ENCODE data around the gene ERP29.
"Not testable (repeated sequence)": the region's sequence is repeated elsewhere in the genome, so short reads cannot be mapped to it uniquely, and the experiment has no call there.

ERP29 gene

GRCh38 chr12:112035219-112035785, 22.1 kb downstream of the ERP29 start:
- DNase-seq (ENCODE audit: low read depth in 3 of 3), result no peak

DNA sequence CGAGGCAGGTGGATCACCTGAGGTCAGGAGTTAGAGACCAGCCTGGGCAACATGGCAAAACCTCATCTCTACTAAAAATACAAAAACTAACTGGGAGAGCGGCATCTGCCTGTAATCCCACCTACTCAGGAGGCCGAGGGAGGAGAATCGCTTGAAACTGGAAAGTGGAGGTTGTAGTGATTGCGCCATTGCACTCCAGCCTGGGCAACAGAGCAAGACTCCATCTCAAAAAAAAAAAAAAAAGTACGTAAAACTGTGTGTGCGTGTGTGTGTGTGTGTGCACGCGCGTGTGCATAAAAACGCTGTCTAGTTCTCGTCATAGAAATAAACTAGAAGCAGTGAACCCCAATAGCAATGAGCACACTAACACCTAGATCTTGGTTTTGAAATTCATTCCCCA, 23.4 kb downstream of the ERP29 start:
- DNase-seq (ENCODE audit: low read depth in 3 of 3), result not testable (repeated sequence)

- no peak for DNase-seq (ENCODE audit: low read depth in 3 of 3)
Observed at GRCh38 chr12:112046003-112046402, 32.8 kb downstream of the ERP29 start.

GRCh38 chr12:112049351-112049750, 36.1 kb downstream of the ERP29 start:
- DNase-seq (ENCODE audit: low read depth in 3 of 3), result no peak

GRCh38 chr12:112061137-112061536, 47.9 kb downstream of the ERP29 start:
- DNase-seq (ENCODE audit: low read depth in 3 of 3), result no peak

DNA sequence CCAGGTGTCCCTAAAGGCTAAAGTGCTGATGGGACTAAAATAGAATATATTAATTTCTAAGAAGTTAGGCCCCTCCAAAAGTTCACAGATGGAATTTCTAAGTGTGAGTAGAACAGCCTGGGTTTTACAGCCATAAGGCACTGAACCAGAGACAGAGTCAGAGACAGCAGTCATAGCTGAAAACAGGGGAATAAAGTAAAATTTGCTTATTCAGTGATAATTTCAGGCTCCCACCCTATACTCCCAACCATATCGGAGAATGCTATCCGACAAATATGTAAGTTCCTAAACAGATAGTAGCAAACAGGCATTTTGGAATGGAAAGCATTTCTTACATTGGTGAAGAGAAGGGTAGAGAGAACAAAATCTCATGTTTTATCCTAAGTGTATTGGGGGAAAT, 50.0 kb downstream of the ERP29 start:
- DNase-seq (ENCODE audit: low read depth in 3 of 3), result no peak

GRCh38 chr12:112066566-112066965, 53.3 kb downstream of the ERP29 start:
- DNase-seq (ENCODE audit: low read depth in 3 of 3), result no peak

All from stimulated activated CD4-positive, alpha-beta T cell treated with anti-CD3 and anti-CD28 coated beads, TNF-alpha, amount 100 ng/mL, for 4 hours (primary cell).